D721Med (cell line): Measurements from ENCODE around the gene MARCHF3.

ENCODE experiments used
- DNase-seq: peaks from one replicate; pipeline ENCODE4 v3.0.0; 2011; ENCODE audit warnings: low spot score; ENCODE audit not compliant: insufficient read length
- FAIRE-seq: peaks from 2 replicates; lab custom pipeline; 2011; peaks lifted over from hg19 to GRCh38; lab: Jason Lieb, UNC
- CTCF ChIP-seq: IDR thresholded peaks from 2 replicates; pipeline ENCODE4 v1.5.1; 2012; ENCODE audit warnings: mild to moderate bottlenecking, control low read depth; ENCODE audit not compliant: insufficient read depth; ENCODE audit errors: missing control alignments

MARCHF3 gene

GRCh38 chr5:126982926-126983873 lies 47.2 kb downstream of the MARCHF3 start:
- FAIRE-seq (no peak), DNase-seq (no peak)
- no peak for TF ChIP-seq CTCF

- DNase-seq (no peak), FAIRE-seq (no peak)
- TF ChIP-seq CTCF = no peak
Measured at GRCh38 chr5:126982202-126982601, 48.2 kb downstream of the MARCHF3 start.

GRCh38 chr5:126981701-126982100 lies 48.7 kb downstream of the MARCHF3 start:
- no peak for TF ChIP-seq CTCF
- DNase-seq = no peak
- FAIRE-seq = no peak

- TF ChIP-seq CTCF = no peak
- DNase-seq (no peak), FAIRE-seq (no peak)
Measured at GRCh38 chr5:126981222-126981621, 49.1 kb downstream of the MARCHF3 start.

- no peak for FAIRE-seq
- TF ChIP-seq CTCF = no peak
- no peak for DNase-seq
Measured at GRCh38 chr5:126978258-126978657, 52.1 kb downstream of the MARCHF3 start.

GRCh38 chr5:126976520-126977172 lies 53.7 kb downstream of the MARCHF3 start:
- FAIRE-seq (no peak), DNase-seq (no peak)
- TF ChIP-seq CTCF = no peak

- no peak for FAIRE-seq
Measured at GRCh38 chr5:126975796-126976195, 54.6 kb downstream of the MARCHF3 start.

More at GRCh38 chr5:126975796-126976195, 54.6 kb downstream of the MARCHF3 start:
- TF ChIP-seq CTCF = no peak
- DNase-seq = no peak
